Muscle layer of colon (tissue), 2 donors: ENCODE results near the gene GSS.

Source experiments
- H3K27ac ChIP-seq: one replicate; pipeline ENCODE4 v1.7.0; 2013; ENCODE audit warnings: low read depth, mild to moderate bottlenecking, low read length, moderate library complexity
- H3K27me3 ChIP-seq, 2 donors: one replicate each; pipeline ENCODE4 v1.7.0; 2013; ENCODE audit warnings: low read length in 2 of 2, mild to moderate bottlenecking in 2 of 2; ENCODE audit not compliant: insufficient read depth in 2 of 2, control insufficient read depth in 1 of 2
- H3K36me3 ChIP-seq: one replicate; pipeline ENCODE4 v1.7.0; 2013; ENCODE audit warnings: mild to moderate bottlenecking, low read length; ENCODE audit not compliant: insufficient read depth
- H3K4me1 ChIP-seq: one replicate; pipeline ENCODE4 v1.7.0; 2013; ENCODE audit warnings: mild to moderate bottlenecking, low read length; ENCODE audit not compliant: insufficient read depth
- H3K4me3 ChIP-seq, 2 donors: one replicate each; pipeline ENCODE4 v1.7.0; 2013; ENCODE audit warnings: low read length in 2 of 2, low read depth in 1 of 2, mild to moderate bottlenecking in 1 of 2, moderate library complexity in 1 of 2
- H3K9ac ChIP-seq: one replicate; pipeline ENCODE4 v1.7.0; 2013; ENCODE audit warnings: low read length
- H3K9me3 ChIP-seq: one replicate; pipeline ENCODE4 v1.7.0; 2013; ENCODE audit warnings: mild to moderate bottlenecking, low read length
- donor health status: abdominal sarcoma.
- donor health status: Adenocarcinoma of cecum.

The GSS gene

DNA sequence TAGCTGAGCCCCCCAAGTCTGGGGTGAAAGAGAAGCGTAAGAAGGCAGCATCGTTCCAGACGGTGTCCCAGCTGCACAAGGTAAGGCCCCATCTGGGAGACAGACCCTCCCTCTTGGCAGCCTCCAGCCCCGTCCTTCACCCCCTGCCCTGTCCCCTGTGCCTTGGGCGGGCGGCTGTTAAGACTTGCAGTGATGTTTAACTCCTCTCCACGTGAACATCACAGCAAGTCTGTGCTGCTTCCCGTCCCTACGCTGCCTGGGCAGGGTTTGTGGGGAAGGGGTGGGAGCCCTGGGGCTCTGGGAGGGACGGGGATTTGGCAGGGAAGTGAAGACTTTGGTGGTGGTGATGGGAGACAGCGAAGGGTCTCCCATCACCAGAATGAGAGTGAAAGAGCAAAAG lies 34.6 kb upstream of the GSS start:
- Histone ChIP-seq H3K4me3 (no peak overlapping the region), H3K4me1 (no peaks in the 10 kb centered on the region), H3K36me3 (peaks cover 16% of the 10 kb centered on the region), H3K27ac (no peak overlapping the region), H3K27me3 (peaks cover 0 to 4% of the 10 kb centered on the region in 2 donors), H3K9me3 (no peaks in the 10 kb centered on the region), H3K9ac (no peak overlapping the region)

- Histone ChIP-seq H3K36me3 (peaks cover 13% of the 10 kb centered on the region), H3K9ac (no peak overlapping the region)
Observed at GRCh38 chr20:34989670-34990069, 34.1 kb upstream of the GSS start.

DNA sequence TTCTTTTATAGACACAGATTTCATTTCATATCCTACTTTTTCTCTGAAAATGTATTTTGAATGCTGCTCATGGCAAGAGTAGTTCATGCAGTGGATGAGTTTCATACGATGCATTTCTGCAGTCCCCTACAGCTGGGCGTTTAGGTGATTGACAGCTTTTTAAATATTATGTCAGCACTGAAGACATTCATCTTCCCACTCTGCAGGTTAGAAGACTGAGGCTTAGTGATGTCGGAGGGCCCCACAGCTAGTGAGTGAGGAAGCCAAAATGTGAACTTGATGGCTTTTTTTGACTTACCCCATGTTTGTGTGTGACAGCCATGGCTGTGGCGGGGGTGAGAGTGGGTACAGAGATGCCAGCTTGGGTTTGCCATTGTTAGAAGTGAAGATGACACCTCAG lies 33.5 kb upstream of the GSS start:
- Histone ChIP-seq H3K36me3 (peaks cover 7% of the 10 kb centered on the region), H3K27ac (no peak overlapping the region)

More at GRCh38 chr20:34989670-34990069, 34.1 kb upstream of the GSS start:
- Histone ChIP-seq H3K4me3 (no peak overlapping the region), H3K9me3 (no peaks in the 10 kb centered on the region), H3K27me3 (peaks cover 0 to 9% of the 10 kb centered on the region in 2 donors), H3K4me1 (no peaks in the 10 kb centered on the region), H3K27ac (no peak overlapping the region)

DNA sequence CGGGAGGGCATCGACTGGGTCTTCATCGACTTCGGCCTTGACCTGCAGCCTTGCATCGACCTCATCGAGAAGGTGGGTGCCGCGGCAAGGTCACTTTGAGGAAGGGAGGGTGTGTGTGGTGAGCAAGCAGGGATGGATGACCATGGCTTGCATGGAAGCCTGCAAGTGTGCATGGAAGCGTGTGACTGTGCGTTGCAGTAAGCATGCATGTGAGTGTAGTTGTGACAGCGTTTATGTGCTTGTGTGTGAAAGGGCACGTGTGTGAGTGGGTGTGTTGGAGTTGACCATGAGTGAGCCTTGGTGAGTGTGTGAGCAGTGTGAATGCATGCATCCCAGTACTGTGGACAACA lies 32.6 kb upstream of the GSS start:
- no peaks in the 10 kb centered on the region for H3K9me3 ChIP-seq
- peaks cover 6% of the 10 kb centered on the region for H3K4me1 ChIP-seq
- no peak overlapping the region for H3K9ac ChIP-seq
- H3K4me3 ChIP-seq = no peak overlapping the region
- H3K27ac ChIP-seq = no peak overlapping the region
- H3K27me3 ChIP-seq = peaks cover 10 to 24% of the 10 kb centered on the region in 2 donors
- H3K36me3 ChIP-seq = no peaks in the 10 kb centered on the region

More for the DNA sequence above, 33.5 kb upstream of the GSS start:
- Histone ChIP-seq H3K4me1 (peaks cover 1% of the 10 kb centered on the region), H3K4me3 (no peak overlapping the region), H3K9me3 (no peaks in the 10 kb centered on the region), H3K27me3 (peaks cover under 1 to 15% of the 10 kb centered on the region in 2 donors), H3K9ac (no peak overlapping the region)

GRCh38 chr20:34987288-34988190 lies 31.9 kb upstream of the GSS start:
- Histone ChIP-seq H3K9ac (no peak overlapping the region), H3K4me1 (peaks cover 6% of the 10 kb centered on the region)

DNA sequence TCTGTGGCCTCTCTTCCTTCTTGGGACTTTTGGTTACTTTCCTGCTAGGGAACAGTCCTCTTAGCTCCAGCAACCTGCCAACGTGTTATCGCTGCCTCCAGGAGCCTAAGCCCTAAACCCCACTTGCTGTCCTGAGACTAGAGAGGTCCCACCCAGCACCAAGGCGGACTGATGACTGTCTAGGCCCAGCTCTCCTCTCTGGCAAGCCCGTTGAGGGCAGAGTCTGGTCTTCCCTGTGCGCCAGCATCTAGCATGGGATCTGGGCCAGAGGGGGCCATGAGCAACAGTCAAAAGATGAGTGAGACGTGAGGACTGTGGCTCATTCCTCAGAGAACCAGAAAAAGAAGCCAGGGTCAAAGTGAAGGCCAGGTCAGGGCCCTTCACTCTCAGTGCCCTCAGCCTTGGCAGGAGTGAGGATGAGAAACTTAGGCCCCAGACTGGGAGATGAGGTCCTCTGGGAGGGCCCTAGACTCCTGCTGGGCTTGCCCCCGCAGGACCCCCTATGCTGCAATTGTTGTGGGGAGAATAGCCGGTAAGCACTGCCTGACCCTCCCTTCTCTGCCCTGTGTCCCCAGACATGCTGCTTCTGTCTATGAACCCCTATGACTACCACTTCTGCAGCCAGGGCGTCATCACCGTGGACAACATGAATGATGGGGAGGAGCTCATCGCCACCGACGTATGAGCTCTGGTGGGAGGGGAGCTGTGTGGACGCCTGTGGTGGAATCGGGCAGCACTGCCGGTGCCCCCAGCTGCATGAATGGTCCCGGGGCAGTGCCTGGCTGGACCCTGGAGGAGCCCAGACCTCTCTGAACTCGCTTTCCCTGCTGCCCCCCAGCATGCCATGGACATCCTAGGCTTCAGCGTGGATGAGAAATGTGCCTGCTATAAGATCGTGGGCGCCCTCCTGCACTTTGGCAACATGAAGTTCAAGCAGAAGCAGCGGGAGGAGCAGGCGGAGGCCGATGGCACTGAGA lies 31.0 kb upstream of the GSS start:
- peaks cover 15 to 32% of the 10 kb centered on the region in 2 donors for H3K27me3 ChIP-seq
- no peaks in the 10 kb centered on the region for H3K9me3 ChIP-seq
- H3K4me3 ChIP-seq = no peak overlapping the region
- H3K9ac ChIP-seq = no peak overlapping the region
- H3K36me3 ChIP-seq = no peaks in the 10 kb centered on the region
- H3K4me1 ChIP-seq = peaks cover 6% of the 10 kb centered on the region
- H3K27ac ChIP-seq = no peak overlapping the region

More at GRCh38 chr20:34987288-34988190, 31.9 kb upstream of the GSS start:
- Histone ChIP-seq H3K36me3 (no peaks in the 10 kb centered on the region), H3K4me3 (no peak overlapping the region), H3K27me3 (peaks cover 15 to 26% of the 10 kb centered on the region in 2 donors), H3K27ac (no peak overlapping the region), H3K9me3 (no peaks in the 10 kb centered on the region)

GRCh38 chr20:34985461-34986310 lies 30.1 kb upstream of the GSS start:
- H3K9me3 ChIP-seq = no peaks in the 10 kb centered on the region
- H3K9ac ChIP-seq = no peak overlapping the region
- no peak overlapping the region for H3K27ac ChIP-seq

DNA sequence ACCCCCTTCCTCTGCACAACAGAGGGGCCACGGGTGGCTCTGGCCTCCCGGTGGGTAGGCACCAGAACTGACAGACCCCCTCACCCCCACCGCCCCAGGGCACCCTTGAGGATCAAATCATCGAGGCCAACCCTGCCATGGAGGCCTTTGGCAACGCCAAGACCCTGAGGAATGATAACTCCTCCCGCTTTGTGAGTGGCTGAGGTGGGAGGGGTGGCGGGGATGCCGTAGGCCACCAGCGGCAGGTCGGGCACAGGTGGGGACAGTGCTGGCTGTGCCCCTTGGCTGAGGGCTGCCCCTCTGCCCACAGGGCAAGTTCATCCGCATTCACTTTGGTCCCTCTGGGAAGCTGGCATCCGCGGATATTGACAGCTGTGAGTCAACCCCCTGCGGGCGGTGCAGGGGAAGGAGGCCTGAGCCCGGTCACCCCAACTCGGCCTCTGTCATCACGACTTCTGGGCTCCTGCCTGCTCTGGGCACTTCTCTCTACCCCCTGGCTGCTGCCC lies 29.2 kb upstream of the GSS start:
- Histone ChIP-seq H3K4me1 (peaks cover 6% of the 10 kb centered on the region), H3K36me3 (no peaks in the 10 kb centered on the region), H3K27ac (no peak overlapping the region), H3K9ac (no peak overlapping the region), H3K4me3 (no peak overlapping the region), H3K27me3 (peaks cover 15 to 44% of the 10 kb centered on the region in 2 donors), H3K9me3 (no peaks in the 10 kb centered on the region)

More at GRCh38 chr20:34985461-34986310, 30.1 kb upstream of the GSS start:
- H3K4me3 ChIP-seq = no peak overlapping the region
- peaks cover 15 to 38% of the 10 kb centered on the region in 2 donors for H3K27me3 ChIP-seq
- peaks cover 6% of the 10 kb centered on the region for H3K4me1 ChIP-seq
- no peaks in the 10 kb centered on the region for H3K36me3 ChIP-seq

DNA sequence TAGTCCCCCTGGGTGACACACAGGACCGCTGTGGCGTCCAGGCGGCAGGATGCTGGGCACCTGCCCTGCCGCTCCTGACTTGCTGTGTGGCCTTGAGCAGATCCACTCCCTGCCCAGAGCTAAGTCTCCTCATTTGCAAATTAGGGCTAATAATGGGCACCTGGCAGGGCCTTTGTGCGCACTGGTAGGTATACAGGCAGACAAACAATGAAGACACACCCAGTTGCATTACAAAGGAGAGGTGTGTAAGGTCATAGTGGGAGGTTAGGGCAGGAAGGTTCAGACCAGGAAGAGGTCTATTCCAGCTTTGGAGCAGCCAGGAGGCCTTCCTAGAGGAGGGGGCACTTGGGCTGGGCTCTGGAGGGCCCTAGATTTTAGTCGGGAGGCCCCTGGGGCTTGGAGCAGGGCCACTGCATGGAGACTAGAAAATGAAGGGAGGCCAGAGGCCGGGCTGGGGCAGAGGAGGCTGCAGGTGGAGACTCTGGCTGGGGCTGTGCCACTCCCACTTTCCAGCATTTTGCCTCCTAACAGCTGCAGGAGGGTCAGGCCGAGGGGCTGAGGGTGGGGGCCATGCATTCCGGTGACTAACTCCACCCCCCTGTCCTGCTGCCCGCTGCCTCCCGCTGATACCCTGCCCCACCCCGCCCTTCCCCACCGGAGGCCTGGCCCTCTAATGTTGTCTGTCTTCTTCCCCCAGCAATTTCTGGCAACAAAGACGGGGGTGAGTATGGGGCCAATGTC lies 28.6 kb upstream of the GSS start:
- no peak overlapping the region for H3K27ac ChIP-seq
- H3K9ac ChIP-seq = no peak overlapping the region
- H3K9me3 ChIP-seq = no peaks in the 10 kb centered on the region
- no peaks in the 10 kb centered on the region for H3K36me3 ChIP-seq
- H3K4me1 ChIP-seq = peaks cover 6% of the 10 kb centered on the region
- peaks cover 15 to 50% of the 10 kb centered on the region in 2 donors for H3K27me3 ChIP-seq
- H3K4me3 ChIP-seq = no peak overlapping the region
